OCI-LY3 (cell line): ENCODE measurements around the gene GPR89A.

ENCODE experiments used
- H2AFZ ChIP-seq: fragments of 200-600, 300-600 bp; shearing (Covaris generic); 2 replicates; pipeline ENCODE4 v1.6.0; 2014; ENCODE audit warnings: antibody characterized with exemption, low read depth, low read length
- H3K27ac ChIP-seq: fragments of 200-600, 300-600 bp; sonication (generic); 2 replicates; pipeline ENCODE4 v1.5.1; 2014; ENCODE audit warnings: mild to moderate bottlenecking, low read length, moderate library complexity, mixed read lengths
- H3K27me3 ChIP-seq: fragments of 200-600, 300-600 bp; sonication (generic); 2 replicates; pipeline ENCODE4 v1.6.1; 2014; ENCODE audit warnings: low read depth, low read length, mixed read lengths
- H3K36me3 ChIP-seq: fragments of 200-600, 300-600 bp; sonication (generic); replicated peaks from 2 replicates; pipeline ENCODE3; 2014; ENCODE audit warnings: low read depth, low read length, mixed read lengths
- H3K4me1 ChIP-seq: fragments of 300-600, 200-600 bp; sonication (generic); 2 replicates; pipeline ENCODE4 v1.6.1; 2014; ENCODE audit warnings: low read length, mixed read lengths
- H3K4me2 ChIP-seq: fragments of 200-600, 300-600 bp; sonication (generic); 2 replicates; pipeline ENCODE4 v1.6.1; 2014; ENCODE audit warnings: low read length, mixed read lengths
- H3K4me3 ChIP-seq: fragments of 300-600, 200-600 bp; sonication (generic); 2 replicates; pipeline ENCODE4 v1.5.1; 2014; ENCODE audit warnings: antibody characterized with exemption, mild to moderate bottlenecking, low read length, moderate library complexity
- H3K79me2 ChIP-seq: fragments of 300-600, 200-600 bp; shearing (Covaris generic); 2 replicates; pipeline ENCODE4 v1.6.1; 2014; ENCODE audit warnings: mild to moderate bottlenecking, low read length, mixed read lengths
- H3K9ac ChIP-seq: fragments of 300-600, 200-600 bp; shearing (Covaris generic); 2 replicates; pipeline ENCODE4 v1.6.0; 2014; ENCODE audit warnings: mild to moderate bottlenecking, low read length, moderate library complexity
- H3K9me3 ChIP-seq: fragments of 200-600, 300-600 bp; shearing (Covaris generic); 2 replicates; pipeline ENCODE4 v1.6.1; 2014; ENCODE audit warnings: low read length, mixed read lengths; ENCODE audit not compliant: insufficient read depth
- H4K20me1 ChIP-seq: fragments of 200-600, 300-600 bp; sonication (generic); 2 replicates; pipeline ENCODE4 v1.6.1; 2016; ENCODE audit warnings: low read length, mixed read lengths; ENCODE audit not compliant: insufficient read depth
- EZH2phosphoT487 ChIP-seq: fragments of 200-600 bp; shearing (Covaris generic); IDR thresholded peaks from 2 replicates; pipeline ENCODE4 v1.6.1; 2018; ENCODE audit warnings: antibody characterized with exemption, mixed run types, low read depth
- TF ChIP-seq, protein P1 (sequence below): fragments of 200-600, 300-600 bp; sonication (generic); IDR thresholded peaks from 2 replicates; pipeline ENCODE4 v1.5.1; 2014; ENCODE audit warnings: antibody characterized with exemption, low read length, low read depth

Gene GPR89A

DNA sequence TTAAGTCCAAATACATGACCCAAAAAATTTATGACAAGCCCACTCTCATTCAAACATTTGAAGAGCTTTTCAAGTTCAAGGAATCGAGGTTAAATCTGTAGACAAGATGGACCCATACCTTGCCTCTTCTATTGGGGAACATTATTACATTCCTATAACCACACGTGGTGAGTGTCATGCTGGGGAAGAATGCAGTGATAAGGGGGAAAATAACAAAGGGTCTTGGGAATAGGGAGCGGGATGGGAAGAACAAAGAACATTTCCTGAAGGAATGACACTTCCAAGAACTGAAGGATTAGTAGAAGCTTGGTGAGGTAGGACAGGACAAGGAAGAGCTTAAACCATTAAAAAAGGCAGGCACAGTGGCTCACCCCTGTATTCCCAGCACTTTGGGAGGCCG lies 80.5 kb downstream of the GPR89A start:
- Histone ChIP-seq H3K27me3 (no peaks in the 10 kb centered on the region), H3K4me2 (no peak overlapping the region), H3K9me3 (no peaks in the 10 kb centered on the region), H3K9ac (no peak overlapping the region), H3K79me2 (no peaks in the 10 kb centered on the region), H3K4me1 (no peaks in the 10 kb centered on the region), H4K20me1 (no peaks in the 10 kb centered on the region), H3K4me3 (no peak overlapping the region), H3K27ac (no peak overlapping the region), H3K36me3 (no peaks in the 10 kb centered on the region), H2AFZ (no peak overlapping the region)
- TF ChIP-seq, protein P1, sequence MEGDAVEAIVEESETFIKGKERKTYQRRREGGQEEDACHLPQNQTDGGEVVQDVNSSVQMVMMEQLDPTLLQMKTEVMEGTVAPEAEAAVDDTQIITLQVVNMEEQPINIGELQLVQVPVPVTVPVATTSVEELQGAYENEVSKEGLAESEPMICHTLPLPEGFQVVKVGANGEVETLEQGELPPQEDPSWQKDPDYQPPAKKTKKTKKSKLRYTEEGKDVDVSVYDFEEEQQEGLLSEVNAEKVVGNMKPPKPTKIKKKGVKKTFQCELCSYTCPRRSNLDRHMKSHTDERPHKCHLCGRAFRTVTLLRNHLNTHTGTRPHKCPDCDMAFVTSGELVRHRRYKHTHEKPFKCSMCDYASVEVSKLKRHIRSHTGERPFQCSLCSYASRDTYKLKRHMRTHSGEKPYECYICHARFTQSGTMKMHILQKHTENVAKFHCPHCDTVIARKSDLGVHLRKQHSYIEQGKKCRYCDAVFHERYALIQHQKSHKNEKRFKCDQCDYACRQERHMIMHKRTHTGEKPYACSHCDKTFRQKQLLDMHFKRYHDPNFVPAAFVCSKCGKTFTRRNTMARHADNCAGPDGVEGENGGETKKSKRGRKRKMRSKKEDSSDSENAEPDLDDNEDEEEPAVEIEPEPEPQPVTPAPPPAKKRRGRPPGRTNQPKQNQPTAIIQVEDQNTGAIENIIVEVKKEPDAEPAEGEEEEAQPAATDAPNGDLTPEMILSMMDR: no peak
- TF ChIP-seq EZH2phosphoT487: no peak

- Histone ChIP-seq H3K4me1 (no peaks in the 10 kb centered on the region), H3K4me2 (no peak overlapping the region)
- TF ChIP-seq, protein P1: no peak
- TF ChIP-seq EZH2phosphoT487: no peak
Measured at GRCh38 chr1:145688924-145689323, 81.1 kb downstream of the GPR89A start.

GRCh38 chr1:145689922-145690321 lies 82.1 kb downstream of the GPR89A start:
- H3K79me2 ChIP-seq: no peaks in the 10 kb centered on the region
- TF ChIP-seq EZH2phosphoT487: no peak
- TF ChIP-seq, protein P1: no peak
- H3K4me2 ChIP-seq: no peak overlapping the region
- no peaks in the 10 kb centered on the region for H4K20me1 ChIP-seq
- H3K27me3 ChIP-seq: no peaks in the 10 kb centered on the region
- H3K9me3 ChIP-seq: no peaks in the 10 kb centered on the region
- no peak overlapping the region for H2AFZ ChIP-seq
- H3K27ac ChIP-seq: no peak overlapping the region
- no peaks in the 10 kb centered on the region for H3K4me1 ChIP-seq
- H3K36me3 ChIP-seq: no peaks in the 10 kb centered on the region
- H3K9ac ChIP-seq: no peak overlapping the region
- no peak overlapping the region for H3K4me3 ChIP-seq

More at GRCh38 chr1:145688924-145689323, 81.1 kb downstream of the GPR89A start:
- H3K4me3 ChIP-seq: no peak overlapping the region
- no peaks in the 10 kb centered on the region for H3K9me3 ChIP-seq
- no peaks in the 10 kb centered on the region for H3K79me2 ChIP-seq
- no peak overlapping the region for H3K9ac ChIP-seq
- no peak overlapping the region for H2AFZ ChIP-seq
- H3K36me3 ChIP-seq: no peaks in the 10 kb centered on the region
- no peak overlapping the region for H3K27ac ChIP-seq
- H3K27me3 ChIP-seq: no peaks in the 10 kb centered on the region
- H4K20me1 ChIP-seq: no peaks in the 10 kb centered on the region

GRCh38 chr1:145690587-145691558 lies 83.1 kb downstream of the GPR89A start:
- no peak overlapping the region for H3K27ac ChIP-seq
- no peaks in the 10 kb centered on the region for H3K9me3 ChIP-seq
- H3K27me3 ChIP-seq: no peaks in the 10 kb centered on the region
- no peak overlapping the region for H3K9ac ChIP-seq
- H2AFZ ChIP-seq: no peak overlapping the region
- TF ChIP-seq, protein P1: no peak
- no peak for TF ChIP-seq EZH2phosphoT487
- H3K4me3 ChIP-seq: no peak overlapping the region
- no peak overlapping the region for H3K4me2 ChIP-seq
- no peaks in the 10 kb centered on the region for H4K20me1 ChIP-seq
- no peaks in the 10 kb centered on the region for H3K4me1 ChIP-seq
- no peaks in the 10 kb centered on the region for H3K79me2 ChIP-seq
- H3K36me3 ChIP-seq: no peaks in the 10 kb centered on the region
